ENCODE data around the gene CFDP1.

- TF ChIP-seq, protein P1, sequence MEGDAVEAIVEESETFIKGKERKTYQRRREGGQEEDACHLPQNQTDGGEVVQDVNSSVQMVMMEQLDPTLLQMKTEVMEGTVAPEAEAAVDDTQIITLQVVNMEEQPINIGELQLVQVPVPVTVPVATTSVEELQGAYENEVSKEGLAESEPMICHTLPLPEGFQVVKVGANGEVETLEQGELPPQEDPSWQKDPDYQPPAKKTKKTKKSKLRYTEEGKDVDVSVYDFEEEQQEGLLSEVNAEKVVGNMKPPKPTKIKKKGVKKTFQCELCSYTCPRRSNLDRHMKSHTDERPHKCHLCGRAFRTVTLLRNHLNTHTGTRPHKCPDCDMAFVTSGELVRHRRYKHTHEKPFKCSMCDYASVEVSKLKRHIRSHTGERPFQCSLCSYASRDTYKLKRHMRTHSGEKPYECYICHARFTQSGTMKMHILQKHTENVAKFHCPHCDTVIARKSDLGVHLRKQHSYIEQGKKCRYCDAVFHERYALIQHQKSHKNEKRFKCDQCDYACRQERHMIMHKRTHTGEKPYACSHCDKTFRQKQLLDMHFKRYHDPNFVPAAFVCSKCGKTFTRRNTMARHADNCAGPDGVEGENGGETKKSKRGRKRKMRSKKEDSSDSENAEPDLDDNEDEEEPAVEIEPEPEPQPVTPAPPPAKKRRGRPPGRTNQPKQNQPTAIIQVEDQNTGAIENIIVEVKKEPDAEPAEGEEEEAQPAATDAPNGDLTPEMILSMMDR (conservative IDR thresholded peaks at IDR 0.05; ENCODE audit: low read depth, low read length): peak; percentile 71
- TF ChIP-seq EZH2phosphoT487 (IDR thresholded peaks at IDR 0.05; ENCODE audit: borderline replicate concordance, low read length): no peak
- TF ChIP-seq EZH2 (IDR thresholded peaks at IDR 0.05; ENCODE audit: low read length, unreplicated experiment): no peak
These were observed 47.7 kb downstream of the CFDP1 start for GRCh38 chr16:75385507-75386152.

All from PC-3 (cell line).